Bronchial epithelial cell (primary cell): ENCODE measurements around the gene ATG2A. TPM values are rescaled to one million over a fixed set of nuclear protein-coding genes. Genes with fewer than 3 reads are reported as not detected.

Source experiments
- DNase-seq: peaks from one replicate; pipeline ENCODE4 v3.0.0-alpha.2; 2010; ENCODE audit warnings: low read depth
- FAIRE-seq: peaks from 2 replicates; lab custom pipeline; 2011; peaks lifted over from hg19 to GRCh38; lab: Jason Lieb, UNC
- H3K27me3 ChIP-seq: 2 replicates; pipeline ENCODE4 v1.5.1; 2011; ENCODE audit warnings: low read length; ENCODE audit not compliant: control insufficient read depth, insufficient read depth
- H3K36me3 ChIP-seq: 2 replicates; pipeline ENCODE4 v1.5.1; 2011; ENCODE audit warnings: low read length; ENCODE audit not compliant: control insufficient read depth, insufficient read depth
- H3K4me3 ChIP-seq: 2 replicates; pipeline ENCODE4 v1.5.1; 2011; ENCODE audit warnings: mild to moderate bottlenecking, low read depth, low read length, control low read depth
- total RNA-seq: library from RNA; depleted of rRNA; stranded (reverse); fragments of >200 nt; gene quantifications from 2 replicates; pipeline ENCODE4 v1.2.1, GENCODE V29; 2014
- TF ChIP-seq, protein P1 (sequence below): IDR thresholded peaks from 2 replicates; pipeline ENCODE4 v1.5.1; 2011; ENCODE audit warnings: mild to moderate bottlenecking, moderate library complexity, low read length, control low read depth, inconsistent platforms; ENCODE audit not compliant: insufficient read depth, severe bottlenecking

ATG2A gene
- total RNA-seq, 1 donor from 2014 or later, result 6.1 TPM

GRCh38 chr11:64874308-64875240 is 42.4 kb downstream of the ATG2A start:
- H3K36me3 ChIP-seq, result peaks cover 16% of the 10 kb centered on the region
- no peak for DNase-seq
- TF ChIP-seq, protein P1, sequence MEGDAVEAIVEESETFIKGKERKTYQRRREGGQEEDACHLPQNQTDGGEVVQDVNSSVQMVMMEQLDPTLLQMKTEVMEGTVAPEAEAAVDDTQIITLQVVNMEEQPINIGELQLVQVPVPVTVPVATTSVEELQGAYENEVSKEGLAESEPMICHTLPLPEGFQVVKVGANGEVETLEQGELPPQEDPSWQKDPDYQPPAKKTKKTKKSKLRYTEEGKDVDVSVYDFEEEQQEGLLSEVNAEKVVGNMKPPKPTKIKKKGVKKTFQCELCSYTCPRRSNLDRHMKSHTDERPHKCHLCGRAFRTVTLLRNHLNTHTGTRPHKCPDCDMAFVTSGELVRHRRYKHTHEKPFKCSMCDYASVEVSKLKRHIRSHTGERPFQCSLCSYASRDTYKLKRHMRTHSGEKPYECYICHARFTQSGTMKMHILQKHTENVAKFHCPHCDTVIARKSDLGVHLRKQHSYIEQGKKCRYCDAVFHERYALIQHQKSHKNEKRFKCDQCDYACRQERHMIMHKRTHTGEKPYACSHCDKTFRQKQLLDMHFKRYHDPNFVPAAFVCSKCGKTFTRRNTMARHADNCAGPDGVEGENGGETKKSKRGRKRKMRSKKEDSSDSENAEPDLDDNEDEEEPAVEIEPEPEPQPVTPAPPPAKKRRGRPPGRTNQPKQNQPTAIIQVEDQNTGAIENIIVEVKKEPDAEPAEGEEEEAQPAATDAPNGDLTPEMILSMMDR, result no peak
- FAIRE-seq, result no peak
- no peak overlapping the region for H3K4me3 ChIP-seq
- H3K27me3 ChIP-seq, result no peaks in the 10 kb centered on the region

GRCh38 chr11:64872790-64873488 is 44.1 kb downstream of the ATG2A start:
- H3K27me3 ChIP-seq, result no peaks in the 10 kb centered on the region
- peaks cover 16% of the 10 kb centered on the region for H3K36me3 ChIP-seq
- H3K4me3 ChIP-seq, result no peak overlapping the region
- TF ChIP-seq, protein P1, result no peak
- FAIRE-seq (no peak), DNase-seq (no peak)

DNA sequence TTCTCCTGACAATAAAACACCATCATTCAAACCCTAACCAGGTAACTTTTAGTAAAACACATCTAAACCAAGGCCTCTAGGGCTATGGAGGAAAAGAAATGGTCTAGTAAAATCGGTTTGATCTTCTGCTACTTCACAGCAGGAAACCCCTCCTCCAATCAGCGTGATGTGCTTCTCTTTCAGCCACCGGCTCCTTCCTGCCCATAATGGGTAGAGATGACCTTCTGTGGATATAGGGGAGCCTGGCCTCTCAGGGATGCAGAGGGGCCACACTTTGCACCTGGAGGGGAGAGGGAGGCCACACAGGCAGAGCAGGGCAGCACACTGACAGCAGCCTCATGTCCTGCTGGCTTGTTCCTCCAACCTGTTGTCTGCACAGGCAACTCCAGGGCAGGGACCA is 45.5 kb downstream of the ATG2A start:
- no peaks in the 10 kb centered on the region for H3K27me3 ChIP-seq
- FAIRE-seq (no peak), DNase-seq (no peak)
- TF ChIP-seq, protein P1, result no peak
- H3K4me3 ChIP-seq, result no peak overlapping the region
- peaks cover 17% of the 10 kb centered on the region for H3K36me3 ChIP-seq

- Histone ChIP-seq H3K27me3 (no peaks in the 10 kb centered on the region), H3K36me3 (peaks cover 17% of the 10 kb centered on the region), H3K4me3 (no peak overlapping the region)
- no peak for DNase-seq
- FAIRE-seq, result no peak
- TF ChIP-seq, protein P1, result no peak
Observed at GRCh38 chr11:64870893-64871466, 46.0 kb downstream of the ATG2A start.

GRCh38 chr11:64870176-64870892 is 46.7 kb downstream of the ATG2A start:
- H3K27me3 ChIP-seq, result no peaks in the 10 kb centered on the region
- peaks cover 17% of the 10 kb centered on the region for H3K36me3 ChIP-seq
- DNase-seq (peak; percentile 57), FAIRE-seq (no peak)
- TF ChIP-seq, protein P1, result no peak
- H3K4me3 ChIP-seq, result no peak overlapping the region
